GM18907 (cell line): ENCODE measurements around the gene HEXD.
"Not testable (repeated sequence)": the region's sequence is repeated elsewhere in the genome, so short reads cannot be mapped to it uniquely, and the experiment has no call there.

Source experiments
- ATAC-seq: cut with Tn5 transposase; IDR thresholded peaks from one replicate; pipeline ENCODE4 v1.9.1; 2021; ENCODE audit warnings: mild to moderate bottlenecking, moderate library complexity; ENCODE audit not compliant: unreplicated experiment

Gene HEXD

DNA sequence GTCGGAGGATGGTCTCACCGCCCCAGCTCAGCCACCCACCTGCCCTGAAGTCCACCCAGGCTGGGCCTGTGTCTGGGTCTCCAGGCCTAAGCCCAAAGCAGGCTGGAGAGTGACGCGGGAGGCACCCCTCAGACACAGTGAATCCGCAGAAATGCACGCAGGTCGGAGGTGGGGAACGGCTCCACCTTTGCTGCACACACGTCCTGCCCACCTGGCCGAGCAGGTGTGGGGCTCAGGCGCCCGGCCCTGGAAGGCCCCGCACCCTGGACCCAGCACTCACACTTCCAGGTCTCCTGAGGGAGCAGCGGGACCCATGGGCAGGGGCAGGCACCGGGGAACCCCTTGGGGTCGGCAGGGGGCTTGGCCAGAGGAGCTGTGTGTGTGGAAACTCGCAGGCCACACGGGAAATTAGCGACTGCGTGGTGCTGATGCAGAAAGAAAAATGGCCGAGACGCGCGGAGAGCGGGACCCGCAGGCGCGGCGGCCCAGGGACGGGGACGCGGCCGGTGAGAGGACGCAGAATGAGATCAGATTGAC lies 21.8 kb downstream of the HEXD start:
- no peak for ATAC-seq

DNA sequence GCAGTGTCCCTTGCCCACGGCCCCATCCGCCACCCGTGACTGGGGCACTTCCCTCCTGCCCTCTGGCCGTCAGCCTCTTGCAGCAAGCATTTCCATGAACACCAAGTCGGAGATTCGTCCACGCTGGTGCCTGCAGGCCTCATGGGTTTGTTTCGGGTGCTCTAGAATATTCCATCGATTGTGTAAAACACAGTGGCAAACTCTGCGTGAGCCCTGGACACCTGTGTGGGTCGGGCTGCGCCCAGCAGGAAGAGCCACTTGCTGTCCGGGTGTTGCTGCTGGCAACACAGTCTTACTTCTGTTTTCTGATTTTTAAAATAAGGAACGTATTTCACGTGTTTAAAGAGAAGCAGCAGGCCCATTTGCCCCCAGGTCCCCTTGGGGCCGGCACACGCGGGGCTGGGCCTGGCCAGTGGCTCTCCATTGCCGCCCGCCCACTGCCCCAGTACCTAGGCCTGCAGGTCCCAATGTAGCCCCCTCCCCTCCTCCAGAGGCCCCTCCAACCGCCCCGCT lies 22.4 kb downstream of the HEXD start:
- ATAC-seq: no peak

DNA sequence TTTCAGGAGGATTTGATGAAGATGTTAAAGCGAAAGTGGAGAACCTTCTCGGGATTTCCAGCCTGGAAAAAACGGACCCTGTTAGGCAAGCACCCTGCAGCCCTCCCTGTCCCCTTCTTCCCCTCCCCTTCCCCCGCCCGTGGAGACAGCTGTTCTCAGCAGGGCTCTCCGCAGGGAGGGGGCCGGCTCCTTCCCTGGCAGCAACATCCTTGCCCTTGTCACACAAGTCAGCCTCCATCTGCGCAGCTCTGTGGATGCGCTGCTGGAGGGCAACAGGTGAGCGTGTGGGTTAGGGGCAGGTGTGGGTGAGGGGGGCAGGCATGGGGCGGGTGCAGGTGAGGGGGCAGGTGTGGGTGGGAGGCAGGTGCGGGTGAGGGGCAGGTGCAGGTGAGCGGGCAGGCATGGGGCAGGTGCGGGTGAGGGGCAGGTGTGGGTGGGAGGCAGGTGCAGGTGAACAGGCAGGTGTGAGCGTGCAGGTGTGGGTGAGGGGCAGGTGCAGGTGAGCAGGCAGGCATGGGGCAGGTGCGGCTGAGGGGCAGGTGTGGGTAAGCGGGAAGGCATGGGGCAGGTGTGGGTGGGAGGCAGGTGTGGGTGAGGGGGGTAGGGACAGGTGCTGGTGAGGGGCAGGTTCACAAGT lies 23.0 kb downstream of the HEXD start:
- no peak for ATAC-seq

DNA sequence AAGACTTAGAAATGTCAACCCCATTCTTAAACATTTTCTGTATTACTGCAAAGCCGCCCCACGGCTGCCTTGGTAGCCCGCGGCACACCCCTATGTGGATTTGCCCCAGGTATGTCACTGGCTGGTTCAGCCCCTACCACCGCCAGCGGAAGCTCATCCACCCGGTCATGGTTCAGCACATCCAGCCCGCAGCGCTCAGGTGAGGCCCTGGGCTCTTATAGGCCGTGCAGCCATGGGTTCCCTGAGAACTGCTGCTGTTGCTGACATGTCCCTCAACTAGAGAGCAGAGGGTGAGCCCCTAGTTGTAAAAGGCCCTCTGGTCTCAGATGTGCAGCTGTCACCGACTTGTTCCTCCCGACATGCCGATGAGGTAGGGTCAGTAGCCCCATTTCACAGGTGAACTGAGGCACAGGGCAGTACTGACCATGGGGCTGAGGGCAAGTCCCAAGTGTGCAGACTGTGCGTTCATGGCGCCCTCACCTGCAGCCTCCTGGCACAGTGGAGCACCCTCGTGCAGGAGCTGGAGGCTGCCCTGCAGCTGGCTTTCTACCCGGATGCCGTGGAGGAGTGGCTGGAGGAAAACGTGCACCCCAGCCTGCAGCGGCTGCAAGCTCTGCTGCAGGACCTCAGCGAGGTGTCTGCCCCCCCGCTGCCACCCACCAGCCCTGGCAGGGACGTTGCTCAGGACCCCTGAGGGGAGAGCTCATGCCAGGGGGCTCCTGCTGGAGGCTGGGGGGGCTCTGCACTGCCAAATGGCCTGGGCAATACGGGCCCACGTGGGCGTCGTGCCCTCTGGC lies 23.7 kb downstream of the HEXD start:
- ATAC-seq: no peak

DNA sequence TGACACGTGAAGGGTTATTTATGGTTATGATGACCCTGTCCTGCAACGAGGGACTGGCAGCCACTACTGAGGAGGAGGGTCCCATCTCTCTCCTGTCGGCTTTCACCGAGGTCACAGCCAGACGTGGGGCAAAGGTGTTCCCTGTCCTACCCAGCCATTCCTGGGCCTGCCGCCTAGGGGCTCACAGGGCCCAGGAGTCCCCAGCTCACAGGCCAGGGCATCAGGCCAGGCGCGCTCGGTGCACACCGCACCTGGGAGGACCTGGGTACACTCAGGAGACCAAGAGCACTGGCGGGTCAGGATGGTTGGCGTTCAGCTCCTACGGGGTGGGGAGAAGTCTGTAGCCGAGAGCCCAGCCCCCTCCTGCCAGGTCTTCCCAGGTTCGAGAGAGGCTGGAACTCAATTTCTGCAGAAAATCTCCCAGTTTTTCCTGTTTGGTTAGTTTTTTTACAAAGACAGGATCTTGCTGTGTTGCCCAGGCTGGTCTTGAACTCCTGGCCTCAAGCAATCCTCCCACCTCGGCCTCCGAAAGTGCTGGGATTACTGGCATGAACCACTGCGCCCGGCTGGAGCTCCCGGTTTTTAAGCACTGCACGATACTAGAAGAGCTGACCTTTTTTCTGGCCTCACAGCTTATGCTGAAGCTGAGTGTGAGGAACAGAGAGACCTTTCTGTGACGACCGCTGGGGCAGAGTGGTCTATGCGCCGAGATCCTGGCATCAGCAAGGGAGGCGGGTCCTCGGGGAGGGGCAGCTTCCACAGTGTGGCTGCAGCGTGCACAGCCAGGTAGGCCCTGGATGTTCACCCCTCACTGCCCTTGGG lies 24.7 kb downstream of the HEXD start:
- no peak for ATAC-seq

DNA sequence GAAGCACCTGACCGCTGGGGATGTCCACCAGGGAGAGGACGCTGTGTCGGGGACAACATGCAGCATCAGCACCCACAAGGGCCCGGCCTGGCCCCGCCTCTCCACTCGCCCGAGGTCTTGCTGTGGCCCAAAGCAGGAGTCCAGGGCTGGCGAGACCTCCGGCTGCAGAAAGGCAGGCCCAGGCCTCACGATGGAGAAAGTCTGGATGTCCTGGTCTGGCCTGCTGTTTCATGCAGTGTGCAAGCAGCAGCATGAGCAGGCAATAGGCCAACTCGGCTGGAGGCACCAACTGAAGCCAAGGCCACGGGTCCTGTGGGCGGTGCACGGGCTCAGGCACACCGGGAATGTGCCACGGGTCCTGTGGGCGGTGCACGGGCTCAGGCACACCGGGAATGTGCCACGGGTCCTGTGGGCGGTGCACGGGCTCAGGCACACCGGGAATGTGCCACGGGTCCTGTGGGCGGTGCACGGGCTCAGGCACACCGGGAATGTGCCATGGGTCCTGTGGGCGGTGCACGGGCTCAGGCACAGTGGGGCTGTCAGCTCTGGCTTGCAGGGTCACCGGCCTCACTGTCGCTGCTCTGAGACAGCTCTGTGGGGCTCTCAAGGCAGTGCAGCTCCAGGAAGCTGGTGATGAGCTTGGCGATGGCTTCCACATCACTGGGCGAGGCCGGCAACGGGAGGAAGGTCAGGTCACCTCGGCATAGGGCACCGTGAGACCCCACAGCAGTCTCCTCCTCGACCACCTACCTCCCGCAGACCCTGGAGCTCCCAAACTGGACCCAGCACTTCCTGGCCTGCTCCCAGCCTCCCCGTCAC lies 25.5 kb downstream of the HEXD start:
- no peak for ATAC-seq

DNA sequence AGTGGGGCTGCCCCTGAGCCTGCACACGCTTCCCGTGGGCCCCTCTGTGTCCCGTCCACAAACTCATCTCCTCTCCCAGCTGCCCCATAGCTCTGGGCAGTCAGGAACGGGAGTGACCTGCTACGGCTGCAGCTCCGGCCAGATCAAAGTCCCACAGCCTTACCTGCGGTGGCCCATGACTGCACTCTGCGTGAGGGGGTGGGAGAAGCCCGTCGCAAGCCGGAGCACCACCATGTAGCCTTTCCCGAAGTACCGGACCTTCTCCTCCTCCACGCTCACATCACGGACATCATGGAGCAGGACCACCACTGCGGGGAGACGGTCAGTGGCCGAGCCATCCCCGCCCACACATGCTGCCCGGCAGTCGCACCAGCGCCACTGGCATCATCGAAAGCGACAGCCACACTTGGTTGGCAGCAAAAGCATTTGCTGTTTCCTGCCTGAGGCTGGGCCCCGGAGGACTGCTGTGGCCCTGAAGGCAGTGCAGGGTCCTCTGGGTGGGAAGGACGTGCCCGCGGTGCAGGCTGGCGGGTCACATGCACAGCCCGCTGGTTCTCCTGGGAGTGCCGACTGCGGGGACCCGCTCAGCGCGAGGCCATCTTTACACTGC lies 26.2 kb downstream of the HEXD start:
- no peak for ATAC-seq

DNA sequence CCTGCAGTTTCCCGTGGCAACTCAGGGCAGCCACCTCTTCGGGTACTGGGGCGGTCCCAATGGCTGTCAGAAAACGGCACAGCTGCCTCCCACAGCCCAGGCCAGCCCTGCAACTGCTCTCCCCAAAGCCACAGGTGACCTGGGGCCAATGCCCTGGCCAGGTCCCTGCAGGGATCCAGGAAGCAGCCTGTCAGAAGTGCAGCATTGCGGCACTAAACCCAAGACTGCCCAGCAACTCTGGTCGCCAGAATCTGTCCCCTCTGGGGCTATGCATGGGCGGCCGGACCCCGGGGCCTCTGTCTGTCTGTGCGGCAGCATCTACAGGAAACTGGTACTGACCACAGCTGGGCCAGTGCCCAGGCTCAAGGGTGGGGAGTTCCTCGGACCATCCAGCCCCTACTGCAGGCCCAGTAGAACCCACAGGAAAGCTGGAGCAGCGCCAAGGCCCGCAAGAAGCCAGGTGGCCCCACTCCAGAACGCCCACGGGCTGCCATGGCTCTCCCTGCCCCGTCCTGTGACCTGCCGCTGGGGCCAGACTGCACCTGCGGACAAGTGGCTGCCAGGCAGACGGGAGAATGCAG lies 26.9 kb downstream of the HEXD start:
- no peak for ATAC-seq

DNA sequence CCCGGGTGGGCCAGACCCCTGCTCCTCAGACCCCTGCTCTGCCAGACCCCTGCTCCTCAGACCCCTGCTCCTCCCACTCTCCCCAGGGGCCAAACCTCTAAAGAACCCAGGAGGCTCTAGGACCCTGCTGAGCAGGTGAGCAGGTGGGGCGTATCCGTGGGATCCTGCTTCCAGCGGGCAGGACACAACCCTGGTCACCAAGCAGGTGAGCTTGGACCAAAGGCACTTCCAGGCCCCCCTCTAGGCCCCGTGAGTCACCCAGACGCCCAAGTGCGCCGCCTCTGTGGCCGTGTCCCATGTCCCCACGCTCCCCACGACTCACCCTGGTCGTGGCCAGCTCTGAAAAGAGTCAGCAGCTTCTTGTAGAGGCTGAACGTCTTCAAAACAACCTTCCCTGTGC lies 27.4 kb downstream of the HEXD start:
- ATAC-seq: no peak

DNA sequence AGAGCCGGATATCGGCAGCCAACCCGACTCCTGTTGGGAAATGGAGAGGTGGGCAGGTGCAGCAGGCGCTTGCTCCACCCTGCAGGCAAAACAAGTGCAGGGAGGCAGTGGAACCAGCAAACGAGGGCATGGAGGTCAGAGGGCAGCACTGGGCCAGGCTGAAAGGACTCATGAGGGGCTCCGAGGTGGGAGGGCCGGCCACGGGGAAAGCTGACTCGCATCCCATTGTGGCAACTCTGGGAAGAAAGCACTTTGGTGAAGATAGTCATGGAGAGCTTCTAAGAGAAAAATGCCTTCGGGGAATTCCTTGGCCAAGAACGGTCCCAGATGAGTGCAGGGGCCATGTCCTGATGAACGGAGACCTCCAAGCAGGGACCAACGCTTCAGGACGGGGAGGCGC lies 28.0 kb downstream of the HEXD start:
- no peak for ATAC-seq

DNA sequence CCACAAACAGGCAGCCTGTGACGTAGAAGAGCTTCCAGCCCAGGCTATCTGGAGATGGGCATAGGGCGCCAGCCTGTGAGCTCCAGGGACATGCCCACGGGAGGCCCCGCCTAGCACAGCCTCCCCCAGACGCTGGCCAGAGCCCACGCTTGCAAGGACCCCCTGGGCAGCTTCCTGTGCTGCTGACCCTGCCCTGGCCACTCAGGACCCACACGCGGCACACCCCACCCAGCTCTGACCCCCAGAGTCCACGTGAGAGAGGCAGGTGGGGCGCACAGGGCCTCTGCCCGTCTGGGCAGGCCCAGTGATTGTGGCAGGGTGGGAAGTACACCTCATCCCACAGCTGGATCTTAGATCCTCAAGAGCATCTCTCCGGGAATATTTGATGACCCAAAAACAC lies 28.5 kb downstream of the HEXD start:
- no peak for ATAC-seq

DNA sequence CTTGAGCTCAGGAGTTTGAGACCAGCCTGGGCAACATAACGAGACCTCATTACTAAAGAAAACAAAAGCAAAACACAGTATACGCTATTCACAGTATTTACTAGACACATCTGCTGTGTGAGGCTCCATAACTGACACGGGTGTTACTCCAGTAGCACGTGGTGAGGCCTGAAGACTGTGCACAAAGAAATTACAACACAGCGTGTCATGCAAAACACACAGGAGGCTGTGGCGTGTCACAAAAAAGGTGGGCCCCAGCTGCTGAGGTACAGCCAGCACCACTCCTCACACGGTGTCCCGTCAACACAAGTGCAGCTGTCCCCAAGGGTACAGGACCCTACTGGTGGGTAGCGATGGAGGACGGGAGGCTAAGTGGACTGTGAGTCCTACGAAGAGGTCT lies 29.7 kb downstream of the HEXD start:
- ATAC-seq: no peak

DNA sequence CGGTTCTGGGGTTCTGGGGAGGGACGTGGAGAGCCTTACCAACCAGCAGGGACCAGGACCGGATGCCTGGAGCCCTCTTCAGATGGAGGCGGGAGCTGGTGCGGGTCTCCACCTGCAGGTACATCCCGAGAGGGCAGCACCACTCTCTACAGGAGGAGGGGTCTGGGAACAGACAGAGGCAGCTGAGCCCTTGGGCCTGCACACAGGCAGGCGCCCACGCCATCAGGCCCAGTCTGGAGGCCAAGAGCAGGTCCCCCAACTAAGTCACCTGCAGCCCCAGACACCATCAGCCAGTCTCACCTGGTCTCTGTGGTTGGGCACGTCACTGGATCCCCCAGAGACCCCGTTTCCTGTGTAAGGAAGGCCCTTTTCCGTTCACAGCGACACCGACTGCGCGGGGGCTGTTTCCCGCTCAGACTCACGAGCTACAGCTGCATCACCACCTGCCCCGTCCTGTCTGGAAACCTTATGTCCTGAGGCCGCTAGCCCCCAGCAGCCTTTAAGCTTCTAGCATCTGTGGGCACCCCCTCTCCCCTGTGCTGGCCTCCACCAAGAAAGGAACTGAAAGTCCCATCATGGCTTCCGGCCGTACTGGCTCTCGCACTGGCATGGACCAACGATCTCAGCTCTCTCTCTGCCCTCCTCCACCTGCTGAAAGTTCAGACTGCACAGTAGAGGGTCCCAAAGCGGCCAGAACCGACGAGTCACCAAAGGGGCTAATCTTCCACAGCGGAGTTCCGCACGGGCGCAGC lies 31.2 kb downstream of the HEXD start:
- ATAC-seq: peak; percentile 69

DNA sequence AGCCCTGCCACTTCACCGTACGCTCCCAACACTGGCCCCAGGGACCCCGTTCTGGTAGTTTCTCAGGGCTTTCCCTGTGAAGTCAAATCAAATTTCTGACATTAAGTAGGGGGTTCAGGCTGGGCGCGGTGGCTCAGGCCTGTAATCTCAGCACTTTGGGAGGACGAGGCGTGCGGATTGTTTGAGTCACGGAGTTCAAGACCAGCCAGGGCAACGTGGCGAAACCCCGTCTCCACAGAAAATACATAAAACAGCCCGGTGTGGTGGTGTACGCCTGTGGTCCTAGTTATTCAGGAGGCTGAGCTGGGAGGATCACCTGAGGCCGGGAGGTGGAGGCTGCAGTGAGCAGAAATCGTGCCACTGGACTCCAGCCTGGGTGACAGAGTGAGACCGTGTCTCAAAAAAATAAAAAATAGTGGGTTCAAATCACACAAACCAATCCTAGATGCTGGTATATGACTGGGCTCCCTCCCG lies 31.8 kb downstream of the HEXD start:
- ATAC-seq: peak; percentile 7

DNA sequence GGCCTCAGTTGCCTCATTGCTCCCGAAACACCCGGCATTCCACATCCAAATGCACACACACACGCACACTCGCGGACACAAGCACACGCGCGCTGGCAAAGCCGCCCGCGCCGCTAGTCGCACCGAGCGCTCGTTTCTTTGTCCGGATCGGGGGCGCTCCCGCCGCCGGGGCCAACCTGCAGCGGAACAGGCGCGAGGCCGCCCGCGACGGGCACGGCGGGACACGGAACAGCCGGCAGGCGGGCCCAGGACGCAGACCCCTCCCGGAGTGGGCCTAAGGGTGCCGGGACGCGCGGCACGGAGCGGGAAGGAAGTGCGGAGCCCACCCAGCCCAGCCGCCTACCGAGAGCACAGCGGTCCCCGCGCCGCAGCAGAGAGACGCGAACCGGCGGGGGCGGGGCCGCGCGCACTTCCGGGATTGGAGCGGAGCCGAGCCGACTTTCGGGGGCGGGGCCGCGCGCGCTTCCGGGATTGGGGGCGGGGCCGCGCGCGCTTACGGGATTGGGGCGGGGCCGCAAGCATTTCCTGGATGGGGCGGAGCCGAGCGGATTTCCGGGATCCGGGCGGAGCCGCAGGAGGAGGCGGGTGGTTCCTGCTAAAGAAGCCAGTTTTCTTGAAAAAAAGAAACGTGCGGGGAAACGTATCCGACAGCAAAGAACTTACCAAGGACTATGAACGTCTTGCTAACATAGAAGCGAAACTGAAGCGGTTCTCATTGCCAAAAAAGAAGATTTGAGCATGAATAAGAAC lies 32.4 kb downstream of the HEXD start, which contains the start of gene CYBC1:
TSS of gene CYBC1 (minus strand) at position 396 of the 750 bp plus-strand sequence. CDS start 1,498 bp downstream, outside the sequence.
- peak; percentile 62 for ATAC-seq

DNA sequence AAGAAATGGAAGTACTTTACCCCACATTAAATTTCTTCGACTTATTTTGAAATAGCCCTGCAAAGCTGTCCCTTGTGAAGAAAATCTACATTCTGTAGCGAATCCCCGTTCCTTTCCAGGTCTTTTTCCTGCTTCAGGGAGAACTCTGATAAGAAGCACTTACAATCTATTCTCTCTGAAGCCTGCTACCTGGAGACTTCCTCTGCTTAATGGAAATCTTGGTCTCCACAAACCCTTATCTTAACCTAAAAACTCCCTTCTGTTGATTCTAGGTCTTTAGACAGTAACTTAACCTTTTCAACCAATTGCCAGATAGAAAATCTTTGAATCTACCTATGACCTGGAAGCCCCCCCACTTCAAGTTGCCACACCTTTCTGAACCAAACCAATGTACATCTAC lies 34.0 kb downstream of the HEXD start:
- no peak for ATAC-seq

DNA sequence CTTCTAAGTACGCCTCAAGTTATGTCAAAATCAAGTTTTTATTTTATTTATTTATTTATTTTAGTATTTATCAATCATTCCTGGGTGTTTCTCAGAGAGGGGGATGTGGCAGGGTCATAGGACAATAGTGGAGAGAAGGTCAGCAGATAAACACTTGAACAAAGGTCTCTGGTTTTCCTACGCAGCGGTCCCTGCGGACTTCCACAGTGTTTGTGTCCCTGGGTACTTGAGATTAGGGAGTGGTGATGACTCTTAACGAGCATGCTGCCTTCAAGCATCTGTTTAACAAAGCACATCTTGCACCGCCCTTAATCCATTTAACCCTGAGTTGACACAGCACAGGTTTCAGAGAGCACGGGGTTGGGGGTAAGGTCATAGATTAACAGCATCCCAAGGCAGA lies 35.0 kb downstream of the HEXD start:
- ATAC-seq: not testable (repeated sequence)

DNA sequence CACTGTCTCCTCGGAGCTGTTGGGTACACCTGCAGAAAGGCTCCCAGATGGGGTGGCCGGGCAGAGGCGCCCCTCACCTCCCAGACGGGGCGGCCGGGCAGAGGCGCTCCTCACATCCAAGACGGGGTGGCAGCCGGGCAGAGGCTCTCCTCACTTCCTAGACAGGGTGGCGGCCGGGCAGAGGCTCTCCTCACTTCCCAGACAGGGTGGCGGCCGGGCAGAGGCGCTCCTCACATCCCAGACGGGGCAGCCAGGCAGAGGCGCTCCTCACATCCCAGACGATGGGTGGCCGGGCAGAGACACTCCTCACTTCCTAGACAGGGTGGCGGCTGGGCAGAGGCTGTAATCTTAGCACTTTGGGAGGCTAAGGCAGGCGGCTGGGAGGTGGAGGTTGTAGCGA lies 35.6 kb downstream of the HEXD start:
- not testable (repeated sequence) for ATAC-seq
